H1 (cell line): ENCODE results near the gene TEF. TPM values are rescaled to one million over a fixed set of nuclear protein-coding genes. Genes with fewer than 3 reads are reported as not detected.
"Not testable (repeated sequence)": the region's sequence is repeated elsewhere in the genome, so short reads cannot be mapped to it uniquely, and the experiment has no call there.

Source experiments
- CTCF ChIA-PET: fragments of 300-600 bp; sonication (Branson Sonifier 250); formaldehyde crosslinking; loops from one replicate; lab custom pipeline; 2021; ENCODE audit not compliant: partially characterized antibody; lab: Charles Lee
- POLR2A ChIA-PET: fragments of 300-600 bp; sonication (Branson Sonifier 250); formaldehyde crosslinking; loops from one replicate; lab custom pipeline; 2021; ENCODE audit warnings: inconsistent platforms; ENCODE audit not compliant: partially characterized antibody; lab: Charles Lee
- DNase-seq, 2 experiments: peaks; one replicate each; pipeline versions ENCODE4 v3.0.0 to v3.0.0-alpha.2; 2010 to 2022; ENCODE audit warnings: low spot score in 2 of 2, low read depth in 1 of 2, mixed read lengths in 1 of 2
- FAIRE-seq: peaks from 2 replicates; lab custom pipeline; 2011; peaks lifted over from hg19 to GRCh38; lab: Jason Lieb, UNC
- H2AFZ ChIP-seq: 2 replicates; pipeline ENCODE4 v1.8.1; 2012; ENCODE audit warnings: low read length, inconsistent platforms
- H2AK5ac ChIP-seq: 2 replicates; pipeline ENCODE4 v1.6.1; 2013; ENCODE audit warnings: low read depth, low read length
- H2BK120ac ChIP-seq: replicated peaks from 2 replicates; pipeline ENCODE3; 2013; ENCODE audit warnings: low read depth, low read length, inconsistent platforms
- H2BK12ac ChIP-seq: 2 replicates; pipeline ENCODE4 v1.6.1; 2013; ENCODE audit warnings: low read depth, low read length
- H2BK15ac ChIP-seq: 2 replicates; pipeline ENCODE4 v1.6.1; 2013; ENCODE audit warnings: low read length
- H2BK20ac ChIP-seq: 2 replicates; pipeline ENCODE4 v1.6.1; 2013; ENCODE audit warnings: low read length
- H2BK5ac ChIP-seq: 2 replicates; pipeline ENCODE4 v1.6.1; 2013; ENCODE audit warnings: low read depth, low read length
- H3K14ac ChIP-seq: 2 replicates; pipeline ENCODE4 v1.6.1; 2013; ENCODE audit warnings: inconsistent platforms; ENCODE audit not compliant: insufficient read length
- H3K18ac ChIP-seq: 2 replicates; pipeline ENCODE4 v1.6.1; 2013; ENCODE audit warnings: low read length; ENCODE audit errors: extremely low read depth
- H3K23ac ChIP-seq: 2 replicates; pipeline ENCODE4 v1.6.1; 2013; ENCODE audit warnings: inconsistent platforms; ENCODE audit not compliant: insufficient read length
- H3K23me2 ChIP-seq: 2 replicates; pipeline ENCODE4 v1.6.1; 2013; ENCODE audit warnings: low read depth, low read length
- H3K27ac ChIP-seq: 2 replicates; pipeline ENCODE4 v1.6.1; 2011; ENCODE audit warnings: low read depth, low read length, inconsistent platforms
- H3K27me3 ChIP-seq, 4 experiments: replicated peaks in 1 of 4; 1 replicate in 1 of 4; 2 replicates in 3 of 4; pipeline versions ENCODE4 v1.6.1 to v1.8.1; 2011 to 2013; ENCODE audit warnings: low read length in 3 of 4, mild to moderate bottlenecking in 3 of 4, inconsistent platforms in 2 of 4, mixed read lengths in 2 of 4, moderate library complexity in 1 of 4; ENCODE audit not compliant: control insufficient read depth in 3 of 4, insufficient read depth in 3 of 4; ENCODE audit errors: extremely low read depth in 1 of 4
- H3K36me3 ChIP-seq, 4 experiments: 2 replicates each; pipeline versions ENCODE4 v1.6.1 to v1.8.1; 2011 to 2013; ENCODE audit warnings: mild to moderate bottlenecking in 4 of 4, low read length in 3 of 4, moderate library complexity in 2 of 4, control low read depth in 1 of 4, inconsistent platforms in 1 of 4; ENCODE audit not compliant: insufficient read depth in 4 of 4, control insufficient read depth in 2 of 4
- H3K4ac ChIP-seq: replicated peaks from 2 replicates; pipeline ENCODE3; 2013; ENCODE audit warnings: low read length, low read depth, mixed read lengths, inconsistent platforms; ENCODE audit not compliant: insufficient read length
- H3K4me1 ChIP-seq, 4 experiments: replicated peaks in 1 of 4; 1 replicate in 1 of 4; 2 replicates in 3 of 4; pipeline versions ENCODE4 v1.6.1 to v1.8.1; 2011 to 2013; ENCODE audit warnings: low read length in 3 of 4, inconsistent platforms in 2 of 4, mixed read lengths in 1 of 4; ENCODE audit not compliant: insufficient read depth in 4 of 4, control insufficient read depth in 3 of 4
- H3K4me2 ChIP-seq, 2 experiments: 2 replicates each; pipeline versions ENCODE4 v1.6.1 to v1.8.1; 2011 to 2013; ENCODE audit warnings: low read depth in 2 of 2, low read length in 2 of 2, control low read depth in 1 of 2, inconsistent platforms in 1 of 2, mild to moderate bottlenecking in 1 of 2; ENCODE audit not compliant: insufficient read depth in 1 of 2
- H3K4me3 ChIP-seq, 4 experiments: fragments of 200-600, 300-600 bp in 1 of 4; sonication (generic), shearing (Covaris generic), sonication (Bioruptor Twin) in 1 of 4; 2 replicates each; pipeline versions ENCODE4 v1.5.1 to v1.8.1; 2011 to 2016; ENCODE audit warnings: low read length in 4 of 4, low read depth in 3 of 4, control low read depth in 2 of 4, inconsistent platforms in 2 of 4, mild to moderate bottlenecking in 2 of 4, mixed read lengths in 1 of 4, moderate library complexity in 1 of 4; ENCODE audit not compliant: insufficient read depth in 2 of 4; ENCODE audit errors: extremely low read depth in 1 of 4
- H3K56ac ChIP-seq: replicated peaks from 2 replicates; pipeline ENCODE3; 2013; ENCODE audit warnings: low read depth, mild to moderate bottlenecking, mixed read lengths, low read length, inconsistent platforms; ENCODE audit not compliant: insufficient read length
- H3K79me1 ChIP-seq: 2 replicates; pipeline ENCODE4 v1.6.1; 2013; ENCODE audit warnings: low read depth, low read length, control low read depth
- H3K79me2 ChIP-seq, 2 experiments: 2 replicates each; pipeline versions ENCODE4 v1.6.1 to v1.8.1; 2012 to 2013; ENCODE audit warnings: low read length in 2 of 2, mild to moderate bottlenecking in 2 of 2, inconsistent platforms in 1 of 2; ENCODE audit not compliant: insufficient read depth in 2 of 2, control insufficient read depth in 1 of 2
- H3K9ac ChIP-seq, 4 experiments: replicated peaks in 1 of 4; 1 replicate in 1 of 4; 2 replicates in 3 of 4; pipeline versions ENCODE4 v1.6.1 to v1.8.1; 2011 to 2013; ENCODE audit warnings: low read depth in 3 of 4, low read length in 3 of 4, control low read depth in 2 of 4, mild to moderate bottlenecking in 2 of 4, moderate library complexity in 2 of 4, inconsistent platforms in 1 of 4; ENCODE audit errors: extremely low read depth in 1 of 4
- H3K9me3 ChIP-seq, 2 experiments: 2 replicates each; pipeline versions ENCODE4 v1.6.1 to v1.8.1; 2012 to 2013; ENCODE audit warnings: mild to moderate bottlenecking in 2 of 2, moderate library complexity in 2 of 2, control low read depth in 1 of 2, inconsistent platforms in 1 of 2, low read depth in 1 of 2, low read length in 1 of 2, mixed read lengths in 1 of 2; ENCODE audit not compliant: insufficient read depth in 2 of 2
- H4K20me1 ChIP-seq, 2 experiments: replicated peaks in 1 of 2; 2 replicates each; pipeline versions ENCODE3 to v1.8.1; 2011 to 2013; ENCODE audit warnings: inconsistent platforms in 2 of 2, low read length in 2 of 2, mild to moderate bottlenecking in 1 of 2; ENCODE audit not compliant: insufficient read depth in 2 of 2, control insufficient read depth in 1 of 2
- H4K5ac ChIP-seq: 2 replicates; pipeline ENCODE4 v1.6.1; 2013; ENCODE audit warnings: low read length, low read depth, mixed read lengths, inconsistent platforms; ENCODE audit not compliant: insufficient read length
- H4K8ac ChIP-seq: 2 replicates; pipeline ENCODE4 v1.8.0; 2013; ENCODE audit warnings: mild to moderate bottlenecking, moderate library complexity, low read length, inconsistent platforms; ENCODE audit not compliant: insufficient read depth; ENCODE audit errors: extremely low read depth
- H4K91ac ChIP-seq: replicated peaks from 2 replicates; pipeline ENCODE3; 2013; ENCODE audit warnings: low read length, mixed read lengths, inconsistent platforms; ENCODE audit not compliant: insufficient read length
- WGBS, 2 experiments: shearing (Covaris generic) in 1 of 2; methylation state at CpG; one replicate each; pipeline versions ENCODE4 v1.1.6 to v1.1.7; 2013 to 2015; ENCODE audit warnings: low lambda C conversion rate in 2 of 2, mixed read lengths in 2 of 2, inconsistent platforms in 1 of 2, low coverage in 1 of 2, missing lambda C conversion rate in 1 of 2; ENCODE audit not compliant: insufficient replicate concordance in 2 of 2, insufficient coverage in 1 of 2, insufficient read length in 1 of 2; ENCODE audit errors: extremely low coverage in 1 of 2, missing lambda C conversion rate in 1 of 2; 5-methylcytosine and 5-hydroxymethylcytosine counted together
- polyA plus RNA-seq, 7 experiments: library from polyadenylated mRNA; depleted of rRNA in 3 of 7; stranded (reverse) in 5 of 7; unstranded in 2 of 7; fragments of >200 nt in 5 of 7; fragments of 200-250 nt in 2 of 7; gene quantifications; 1 replicate in 5 of 7; 2 replicates in 1 of 7; 4 replicates in 1 of 7; pipeline versions ENCODE4 v1.2.1 to v1.2.3, GENCODE V29; 2011 to 2013; ENCODE audit warnings: missing spikeins in 2 of 7, mixed read lengths in 2 of 7
- total RNA-seq: library from RNA; stranded (reverse); fragmentation: NEBNext Ultra II Directional; extraction: Animal tissue kit (Norgen Biotek cat#: 25700); gene quantifications from 2 replicates; pipeline ENCODE4 v1.2.1, GENCODE V29; 2021

The TEF gene
- total and polyA plus RNA-seq, 2 of the 8 experiments (the other 6 are each of a cell fraction or from before 2014, with no cell fraction given) = 7.4 to 9.0 TPM

- H3K4ac ChIP-seq, H3K9me3 ChIP-seq, H3K4me1 ChIP-seq, H2BK15ac ChIP-seq, H2BK120ac ChIP-seq, H4K8ac ChIP-seq, H2BK20ac ChIP-seq, H2AK5ac ChIP-seq, H3K18ac ChIP-seq, H3K27ac ChIP-seq, H3K36me3 ChIP-seq, FAIRE-seq, H3K79me2 ChIP-seq, DNase-seq, H3K79me1 ChIP-seq, H4K5ac ChIP-seq, H3K4me2 ChIP-seq, H3K4me3 ChIP-seq, H2BK5ac ChIP-seq, H3K14ac ChIP-seq, H4K91ac ChIP-seq, H4K20me1 ChIP-seq, H3K9ac ChIP-seq, H3K23ac ChIP-seq, H2BK12ac ChIP-seq, H3K27me3 ChIP-seq, H2AFZ ChIP-seq, H3K56ac ChIP-seq, H3K23me2 ChIP-seq: not testable (repeated sequence)
- WGBS, 2 experiments = 92% methylated on average over 14 of the region's 14 CpGs; no CpG with 5 or more reads in 1 of the 2 experiments
- CTCF ChIA-PET = interaction anchor here (0.8 to 15.8 kb wide), 23 partner anchors 10 to 194 kb away, joined by 3 to 269 read pairs (median 8); partner anchors contain the start of genes ACO2, PHF5A and TOB2
- POLR2A ChIA-PET = interaction anchor here (1.1 to 9.8 kb wide), 13 partner anchors 10 to 141 kb away, joined by 3 to 106 read pairs (median 5); partner anchors contain the start of genes ACO2, PHF5A, POLR3H and TOB2
These were observed 21.1 kb downstream of the TEF start for GRCh38 chr22:41402851-41403250.
